Activated CD8-positive, alpha-beta T cell treated with anti-CD3 and anti-CD28 coated beads for 36 hours (primary cell): ENCODE results near the gene MVD. TPM values are rescaled to one million over a fixed set of nuclear protein-coding genes. Genes with fewer than 3 reads are reported as not detected.

Experiments used
- ATAC-seq: fragments of 200-7000 bp; cut with Tn5 transposase; one replicate; pipeline ENCODE4 v1.10.0; 2021; ENCODE audit warnings: mild to moderate bottlenecking, moderate library complexity
- CTCF ChIA-PET: fragments of 350-600 bp; sonication (Branson Sonifier 250); formaldehyde crosslinking; loops from one replicate; lab custom pipeline; 2021; ENCODE audit warnings: antibody characterized with exemption; lab: Charles Lee
- POLR2A ChIA-PET: fragments of 350-600 bp; sonication (Branson Sonifier 250); formaldehyde crosslinking; loops from one replicate; lab custom pipeline; 2021; ENCODE audit warnings: antibody characterized with exemption; lab: Charles Lee
- DNase-seq: peaks from one replicate; pipeline ENCODE4 v3.0.0-alpha.2; 2020
- H3K27ac Mint-ChIP-seq: one replicate; pipeline ENCODE4 v1.8.0; 2021; ENCODE audit warnings: mild to moderate bottlenecking, mixed read lengths
- H3K27me3 Mint-ChIP-seq: one replicate; pipeline ENCODE4 v1.8.0; 2021; ENCODE audit warnings: mixed read lengths
- H3K36me3 Mint-ChIP-seq: one replicate; pipeline ENCODE4 v1.8.0; 2021; ENCODE audit warnings: low read depth, mixed read lengths
- H3K4me1 Mint-ChIP-seq: one replicate; pipeline ENCODE4 v1.8.0; 2021; ENCODE audit warnings: low read depth, mixed read lengths
- H3K4me3 Mint-ChIP-seq: one replicate; pipeline ENCODE4 v1.8.0; 2021; ENCODE audit warnings: mild to moderate bottlenecking, moderate library complexity, mixed read lengths
- H3K9me3 Mint-ChIP-seq: one replicate; pipeline ENCODE4 v1.8.0; 2021; ENCODE audit warnings: mixed read lengths
- intact Hi-C: fragments of 100-400 bp; cut with micrococcal nuclease; formaldehyde crosslinking; loops from one replicate; pipeline ENCODE4 v1.10.0; 2022
- total RNA-seq, 2 experiments: library from RNA; stranded (reverse); gene quantifications; one replicate each; pipeline ENCODE4 v1.2.3, GENCODE V29; 2021
- TF ChIP-seq, protein P1 (sequence below): fragments of 200-600 bp; IDR thresholded peaks from one replicate; pipeline ENCODE4 v1.8.0; 2022; ENCODE audit warnings: antibody characterized with exemption, mild to moderate bottlenecking

Gene MVD
- total RNA-seq, 2 experiments from 2014 or later: 83.1 to 89.9 TPM

DNA sequence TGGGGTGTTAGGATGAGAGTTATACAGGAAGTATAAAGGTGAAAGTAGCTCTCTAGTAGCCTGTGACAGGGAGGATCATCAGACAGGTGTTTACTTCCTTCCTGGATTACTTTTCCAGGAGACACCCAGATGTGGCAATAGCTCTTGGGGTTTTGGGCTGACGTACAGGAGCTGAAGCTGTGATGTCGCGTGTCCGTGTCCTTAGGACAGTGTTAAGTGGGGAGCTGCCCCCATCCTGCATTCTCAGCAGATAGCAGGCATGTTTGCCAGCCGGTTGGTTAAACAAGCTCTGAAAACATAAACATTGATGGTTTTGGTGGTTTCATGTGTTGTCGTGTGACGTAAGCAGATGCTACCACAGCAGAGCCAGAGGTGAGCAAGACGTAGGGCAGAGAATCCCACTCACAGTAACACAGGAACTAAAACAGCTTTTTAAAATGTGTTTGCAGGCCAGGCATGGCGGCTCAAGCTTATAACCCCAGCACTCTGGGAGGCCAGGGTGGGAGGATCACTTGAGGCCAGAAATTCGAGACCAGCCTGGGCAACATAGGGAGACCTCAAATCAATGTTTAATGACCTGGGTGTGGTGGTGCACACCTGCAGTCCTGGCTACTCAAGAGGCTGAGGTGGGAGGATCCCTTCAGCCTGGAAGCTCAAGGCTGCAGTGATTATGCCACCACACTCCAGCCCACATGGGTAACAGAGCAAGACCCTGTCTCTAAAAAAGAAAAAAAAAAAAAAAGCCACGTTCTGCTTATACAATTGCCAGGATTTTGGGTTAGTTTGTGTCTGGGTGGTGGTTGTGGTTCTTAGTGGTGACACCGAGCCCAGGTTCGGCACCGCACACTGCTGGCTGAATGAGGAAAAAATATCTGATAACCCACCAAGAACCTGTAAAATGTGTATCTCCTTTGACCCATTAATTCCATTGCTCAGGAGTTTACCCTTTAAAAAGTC is 42.8 kb downstream of the MVD start:
- intact Hi-C loops: no loop called here
- peaks cover 21% of the 10 kb centered on the region for H3K4me1 Mint-ChIP-seq
- CTCF ChIA-PET: interaction anchor here (0.9 to 1.5 kb wide), 5 partner anchors 9 to 32 kb away, joined by 3 to 5 read pairs (median 3); no protein-coding TSS in a partner anchor
- no peaks in the 10 kb centered on the region for H3K27me3 Mint-ChIP-seq
- H3K4me3 Mint-ChIP-seq: peak overlapping the region; percentile 19
- no peaks in the 10 kb centered on the region for H3K9me3 Mint-ChIP-seq
- TF ChIP-seq, protein P1, sequence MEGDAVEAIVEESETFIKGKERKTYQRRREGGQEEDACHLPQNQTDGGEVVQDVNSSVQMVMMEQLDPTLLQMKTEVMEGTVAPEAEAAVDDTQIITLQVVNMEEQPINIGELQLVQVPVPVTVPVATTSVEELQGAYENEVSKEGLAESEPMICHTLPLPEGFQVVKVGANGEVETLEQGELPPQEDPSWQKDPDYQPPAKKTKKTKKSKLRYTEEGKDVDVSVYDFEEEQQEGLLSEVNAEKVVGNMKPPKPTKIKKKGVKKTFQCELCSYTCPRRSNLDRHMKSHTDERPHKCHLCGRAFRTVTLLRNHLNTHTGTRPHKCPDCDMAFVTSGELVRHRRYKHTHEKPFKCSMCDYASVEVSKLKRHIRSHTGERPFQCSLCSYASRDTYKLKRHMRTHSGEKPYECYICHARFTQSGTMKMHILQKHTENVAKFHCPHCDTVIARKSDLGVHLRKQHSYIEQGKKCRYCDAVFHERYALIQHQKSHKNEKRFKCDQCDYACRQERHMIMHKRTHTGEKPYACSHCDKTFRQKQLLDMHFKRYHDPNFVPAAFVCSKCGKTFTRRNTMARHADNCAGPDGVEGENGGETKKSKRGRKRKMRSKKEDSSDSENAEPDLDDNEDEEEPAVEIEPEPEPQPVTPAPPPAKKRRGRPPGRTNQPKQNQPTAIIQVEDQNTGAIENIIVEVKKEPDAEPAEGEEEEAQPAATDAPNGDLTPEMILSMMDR: no peak
- ATAC-seq (peak; percentile 85), DNase-seq (peak; percentile 83)
- peak overlapping the region; percentile 88 for H3K27ac Mint-ChIP-seq
- POLR2A ChIA-PET: interaction anchor here (0.6 to 1.5 kb wide), 8 partner anchors 7 to 84 kb away, joined by 3 to 4 read pairs (median 3); partner anchors contain the start of gene MVD
- peaks cover 32% of the 10 kb centered on the region for H3K36me3 Mint-ChIP-seq

DNA sequence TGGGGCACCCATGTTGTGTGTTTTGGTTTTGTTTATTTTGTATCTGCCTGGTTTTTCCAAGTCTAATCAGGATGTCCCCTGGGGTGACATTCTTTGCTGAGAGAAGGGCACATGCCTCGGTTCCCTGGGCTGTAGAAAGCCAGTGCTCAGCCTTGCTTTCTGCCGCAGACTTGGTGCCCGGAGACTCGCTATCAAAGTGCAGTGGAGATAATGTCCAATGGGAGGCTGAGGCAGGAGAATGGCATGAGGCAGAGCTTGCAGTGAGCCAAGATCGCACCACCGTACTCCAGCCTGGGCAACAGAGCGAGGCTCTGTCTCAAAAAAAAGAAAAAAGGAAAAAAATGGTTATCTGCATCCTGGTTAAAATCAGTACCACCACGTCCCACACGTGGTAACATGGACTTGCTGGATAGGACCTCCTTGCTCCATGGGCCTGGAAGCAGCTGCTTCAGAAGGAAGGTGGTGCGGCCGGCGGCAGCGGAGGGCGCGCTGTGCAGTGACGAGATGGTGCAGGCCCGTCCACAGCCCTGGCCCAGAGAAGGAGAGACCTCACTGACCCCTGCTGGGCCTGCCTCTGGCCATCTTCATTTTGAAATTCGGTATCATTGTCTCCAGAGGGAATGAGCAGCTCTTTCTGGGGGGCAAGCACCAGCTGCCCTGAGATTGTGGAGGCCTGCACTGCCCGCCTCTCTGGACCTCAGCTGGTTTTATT is 43.8 kb downstream of the MVD start:
- Mint-ChIP-seq H3K4me1 (peaks cover 21% of the 10 kb centered on the region), H3K4me3 (no peak overlapping the region), H3K36me3 (peaks cover 29% of the 10 kb centered on the region), H3K27ac (peak overlapping the region; percentile 88), H3K9me3 (no peaks in the 10 kb centered on the region), H3K27me3 (no peaks in the 10 kb centered on the region)
- POLR2A ChIA-PET: interaction anchor here (0.6 to 1.5 kb wide), 7 partner anchors 8 to 87 kb away, joined by 3 to 4 read pairs (median 3); partner anchors contain the start of genes CTU2 and MVD
- intact Hi-C loops: no loop called here
- DNase-seq: no peak
- CTCF ChIA-PET: interaction anchor here (0.9 to 1.5 kb wide), 5 partner anchors 9 to 33 kb away, joined by 3 to 5 read pairs (median 3); no protein-coding TSS in a partner anchor
- TF ChIP-seq, protein P1: no peak
- no peak for ATAC-seq

GRCh38 chr16:88618182-88618955 is 44.5 kb downstream of the MVD start:
- POLR2A ChIA-PET: interaction anchor here (0.9 kb wide), 1 partner anchor 88 kb away, joined by 3 read pairs; the partner anchor contains the start of gene CTU2
- no peak for DNase-seq
- Mint-ChIP-seq H3K4me1 (peaks cover 21% of the 10 kb centered on the region), H3K9me3 (no peaks in the 10 kb centered on the region), H3K36me3 (peaks cover 24% of the 10 kb centered on the region), H3K27ac (peak overlapping the region; percentile 88), H3K27me3 (no peaks in the 10 kb centered on the region), H3K4me3 (no peak overlapping the region)
- TF ChIP-seq, protein P1: no peak
- intact Hi-C loops: no loop called here
- CTCF ChIA-PET: interaction anchor here (0.9 kb wide), 2 partner anchors 9 to 59 kb away, joined by 3 read pairs; no protein-coding TSS in a partner anchor
- no peak for ATAC-seq

- no peak for ATAC-seq
- Mint-ChIP-seq H3K4me3 (no peak overlapping the region), H3K27ac (peak overlapping the region; percentile 88), H3K4me1 (peaks cover 21% of the 10 kb centered on the region), H3K9me3 (no peaks in the 10 kb centered on the region), H3K27me3 (no peaks in the 10 kb centered on the region), H3K36me3 (peaks cover 20% of the 10 kb centered on the region)
- DNase-seq: no peak
- intact Hi-C loops: no loop called here
- TF ChIP-seq, protein P1: no peak
- POLR2A ChIA-PET: interaction anchor here (0.6 to 1.2 kb wide), 2 partner anchors 9 to 29 kb away, joined by 3 read pairs; no protein-coding TSS in a partner anchor
- CTCF ChIA-PET: interaction anchor here (0.9 to 1.1 kb wide), 3 partner anchors 8 to 59 kb away, joined by 3 read pairs; no protein-coding TSS in a partner anchor
Observed at GRCh38 chr16:88617268-88618031, 45.4 kb downstream of the MVD start.
